GM19099 (cell line): ENCODE measurements around the gene LRFN4.

Experiments used
- POLR2A ChIP-seq: IDR thresholded peaks from 3 replicates; pipeline ENCODE4 v1.6.1; 2011; ENCODE audit warnings: low read depth; ENCODE audit not compliant: insufficient read length; ENCODE audit errors: extremely low read depth

The LRFN4 gene

DNA sequence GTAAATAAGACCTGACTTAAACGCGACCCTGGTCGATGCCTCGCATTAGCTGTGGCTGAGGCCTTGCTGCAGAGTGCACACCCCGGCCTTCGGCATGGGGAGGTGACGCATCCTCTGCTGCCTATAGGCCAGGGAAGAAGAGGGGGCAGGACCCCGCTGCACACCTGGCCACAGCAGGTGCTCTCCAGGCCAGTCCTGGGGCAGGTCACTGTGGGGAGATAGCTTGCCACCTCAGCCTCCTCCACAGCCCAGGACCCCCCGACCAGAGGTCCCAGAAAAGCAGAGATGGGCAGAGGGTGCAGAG, 12.7 kb downstream of the LRFN4 start:
- TF ChIP-seq POLR2A, result no peak

DNA sequence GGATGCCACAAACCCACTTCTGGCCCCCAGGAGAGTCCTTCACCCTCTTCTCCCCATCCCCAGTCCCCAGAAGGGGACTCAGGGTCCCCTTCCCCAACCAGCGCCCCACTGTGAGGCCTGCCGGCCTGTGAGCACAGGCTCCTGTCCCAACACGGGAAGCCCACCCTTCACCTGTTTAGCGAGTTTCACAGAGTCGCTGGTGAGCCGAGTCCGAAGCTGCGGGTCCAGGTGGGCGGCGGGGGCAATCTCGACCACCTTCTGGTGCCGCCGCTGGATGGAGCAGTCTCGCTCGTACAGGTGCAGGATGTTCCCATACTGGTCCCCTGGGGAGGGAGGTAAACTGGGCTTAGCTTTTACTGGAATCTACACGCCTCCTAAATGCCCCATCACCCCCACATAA, 13.3 kb downstream of the LRFN4 start:
- no peak for TF ChIP-seq POLR2A

DNA sequence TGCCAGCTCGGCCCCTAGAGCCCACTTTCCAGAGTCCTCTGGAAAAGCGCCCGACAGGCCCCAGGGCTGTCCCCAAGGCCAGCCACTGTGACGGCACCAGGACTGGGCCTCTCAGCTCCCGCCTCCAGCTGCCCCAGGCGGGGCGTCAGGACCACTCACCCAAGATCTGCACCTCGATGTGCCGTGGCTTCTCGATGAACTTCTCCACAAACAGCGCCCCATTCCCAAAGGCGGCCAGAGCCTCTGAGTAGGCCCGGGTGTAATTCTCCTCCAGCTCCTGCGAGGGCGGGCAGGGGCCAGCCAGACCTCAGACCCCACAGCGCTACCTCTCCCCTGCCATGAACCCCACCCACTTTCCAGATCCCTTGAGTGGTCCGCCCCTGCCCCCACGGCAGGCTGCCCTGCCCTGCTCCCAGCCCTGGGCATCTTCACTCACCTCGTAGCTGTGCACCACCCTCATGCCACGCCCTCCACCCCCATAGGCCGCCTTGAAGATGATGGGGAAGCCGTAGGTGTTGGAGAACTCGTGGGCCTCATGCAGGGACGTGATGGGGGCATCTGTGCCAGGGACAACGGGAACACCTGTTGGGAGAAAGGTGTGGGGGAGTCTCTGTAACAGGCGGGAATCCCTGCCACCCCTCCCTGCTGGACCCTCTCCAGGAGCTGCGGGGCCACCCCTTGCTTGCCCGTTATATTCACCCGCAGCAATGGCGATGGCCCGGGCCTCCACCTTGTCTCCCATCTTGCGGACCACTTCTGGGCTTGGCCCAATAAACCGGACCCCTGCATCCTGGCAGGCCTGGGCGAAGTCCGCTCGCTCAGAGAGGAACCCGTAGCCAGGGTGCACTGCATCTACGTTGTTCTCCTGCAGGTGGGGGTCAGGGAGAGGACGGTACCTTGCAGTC, 14.0 kb downstream of the LRFN4 start:
- TF ChIP-seq POLR2A, result no peak

DNA sequence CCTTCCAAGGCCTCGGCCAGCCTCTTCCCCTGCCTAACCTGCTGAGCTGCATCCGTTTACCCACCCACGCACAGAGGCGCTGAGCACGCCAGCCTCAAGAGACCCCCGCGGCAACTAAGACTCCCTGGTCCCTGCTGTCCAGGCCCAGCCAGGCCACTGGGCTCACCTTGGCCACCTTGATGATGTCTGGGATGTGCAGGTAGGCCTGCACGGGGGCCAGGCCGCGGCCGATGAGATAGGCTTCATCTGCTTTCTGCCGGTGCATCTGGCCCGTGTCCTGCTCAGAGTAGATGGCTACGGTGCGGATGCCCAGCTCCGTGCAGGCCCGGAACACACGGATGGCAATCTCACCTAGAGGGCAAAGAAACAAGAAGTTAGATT, 14.6 kb downstream of the LRFN4 start:
- no peak for TF ChIP-seq POLR2A

DNA sequence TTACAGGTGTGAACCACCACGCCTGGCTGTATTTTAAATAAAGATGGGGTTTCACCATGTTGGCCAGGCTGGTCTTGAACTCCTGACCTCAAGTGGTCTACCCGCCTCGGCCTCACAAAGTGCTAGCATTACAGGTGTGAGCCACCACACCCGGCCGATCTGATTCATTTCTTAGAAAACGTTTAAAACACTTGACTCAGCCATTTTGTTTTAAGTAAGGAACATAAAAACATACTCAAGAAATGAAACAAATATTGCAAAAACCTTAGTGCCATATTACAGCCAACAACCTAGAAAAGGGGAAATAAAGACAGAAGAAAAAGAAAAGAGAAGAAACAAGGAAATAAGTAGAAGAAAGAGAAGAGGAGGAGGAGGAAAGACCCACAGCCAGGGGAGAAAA, 17.4 kb downstream of the LRFN4 start:
- TF ChIP-seq POLR2A, result no peak

DNA sequence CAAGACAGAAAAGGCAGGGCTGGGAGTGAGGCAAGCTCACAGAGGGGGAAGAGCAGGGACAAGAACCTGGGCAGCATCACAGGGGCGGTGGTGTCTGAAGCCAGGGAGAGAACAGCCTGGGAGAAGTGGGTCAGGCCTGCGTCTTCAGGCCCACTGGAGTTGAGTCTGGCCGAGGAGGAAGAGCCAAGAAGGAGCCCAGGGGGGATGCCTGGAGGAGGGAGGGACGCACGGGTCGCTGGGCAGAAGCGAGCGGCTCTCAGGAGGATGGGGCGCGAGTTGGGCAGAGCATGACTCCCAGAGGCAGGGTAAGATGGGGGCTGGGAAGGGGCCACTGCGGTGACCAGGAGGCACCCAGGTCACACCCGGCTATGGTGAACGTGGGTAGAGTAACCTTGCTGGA, 18.5 kb downstream of the LRFN4 start:
- TF ChIP-seq POLR2A, result no peak

DNA sequence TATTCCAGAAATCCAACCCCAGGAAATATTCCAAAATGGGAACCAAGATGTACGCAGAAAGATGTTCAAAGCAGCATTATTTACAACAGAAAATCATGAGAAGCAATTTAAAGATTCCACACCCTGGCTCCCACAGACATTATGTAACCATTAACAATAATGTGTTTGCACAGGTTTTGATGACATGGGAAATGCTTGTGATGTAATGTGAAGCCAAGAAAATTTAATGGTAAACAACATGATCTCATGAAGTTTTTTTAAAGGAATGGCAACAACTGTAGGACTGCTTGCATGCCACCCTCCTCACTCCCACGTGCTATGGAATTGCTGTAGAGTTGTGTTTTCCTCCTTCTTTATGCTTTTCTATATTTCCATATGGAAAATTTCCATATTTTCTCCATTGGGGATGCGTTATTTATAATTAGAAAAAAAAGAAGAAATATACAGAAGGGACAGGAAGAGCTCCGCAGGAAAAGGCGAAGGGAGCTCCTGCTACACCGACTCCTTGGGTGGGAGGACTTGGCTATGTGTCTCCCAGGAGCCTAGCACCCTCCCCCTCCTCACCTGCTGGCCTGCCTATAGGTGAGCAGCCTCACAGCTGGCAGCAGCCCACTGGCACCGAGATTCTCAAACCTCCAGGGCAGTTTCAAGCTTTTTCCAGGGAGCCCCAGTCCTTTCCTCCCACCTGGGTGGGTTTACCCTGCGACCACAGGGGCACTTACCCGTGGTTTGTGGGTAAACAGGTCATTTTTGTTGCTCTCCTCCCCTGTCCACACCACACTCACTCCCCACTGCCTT, 20.9 kb downstream of the LRFN4 start:
- no peak for TF ChIP-seq POLR2A

DNA sequence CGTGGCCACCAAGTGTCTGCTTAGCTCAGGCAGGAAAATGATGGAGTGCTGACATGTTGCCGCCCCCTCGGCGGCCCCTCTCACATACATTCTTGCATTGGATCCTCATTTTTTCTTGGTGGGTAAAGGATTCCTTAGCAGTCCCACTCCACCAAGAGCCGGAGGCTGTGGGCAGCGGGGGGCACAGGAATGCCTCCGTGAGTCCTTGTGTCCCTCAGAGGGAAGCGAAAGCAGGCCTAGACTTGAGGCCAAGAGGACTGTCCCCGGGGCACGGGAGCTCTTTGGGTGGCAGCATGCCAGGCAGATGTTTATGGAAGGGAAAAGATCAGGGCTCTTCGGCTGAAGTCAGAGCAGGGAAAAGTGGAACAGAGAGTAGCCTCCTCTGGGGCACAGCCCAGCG, 21.6 kb downstream of the LRFN4 start:
- TF ChIP-seq POLR2A, result no peak

DNA sequence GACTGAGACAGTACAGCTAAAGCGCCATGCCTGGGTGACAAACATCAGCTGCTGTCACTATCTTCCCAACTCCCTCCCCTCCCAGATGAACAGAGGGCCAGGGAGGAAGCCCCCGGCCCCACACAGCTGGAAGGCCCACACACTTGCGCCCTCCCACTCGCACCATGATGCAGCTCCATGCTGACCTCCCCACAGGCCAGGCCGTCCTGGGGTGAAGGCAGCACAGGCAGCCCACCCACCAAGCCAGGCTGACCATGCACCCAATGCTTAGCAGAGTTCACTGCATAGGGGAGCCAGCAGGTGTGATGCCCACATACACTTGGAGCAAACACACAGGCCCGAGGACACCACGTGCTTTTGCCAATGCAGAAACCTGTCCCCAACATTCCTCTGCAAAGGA, 22.1 kb downstream of the LRFN4 start:
- no peak for TF ChIP-seq POLR2A

DNA sequence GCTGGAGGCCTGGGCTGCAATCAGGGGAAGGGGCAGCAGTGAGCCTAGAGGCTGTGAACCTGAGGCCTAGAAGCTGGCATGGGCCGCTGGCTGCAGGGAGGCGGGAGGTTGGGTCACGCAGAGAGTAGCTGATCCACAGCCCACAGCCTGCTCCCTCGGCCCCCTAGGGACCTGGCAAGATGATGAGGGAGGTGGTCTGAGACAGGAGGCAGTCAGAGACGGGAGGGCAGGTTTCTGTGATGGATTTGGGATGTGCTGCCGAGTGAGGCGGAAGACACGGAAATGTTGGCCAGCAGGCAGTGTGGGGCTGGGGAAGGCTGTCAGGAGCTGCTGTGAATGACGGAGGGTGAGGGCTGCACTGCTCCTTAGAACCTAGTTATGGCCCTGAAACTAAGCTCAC, 22.7 kb downstream of the LRFN4 start:
- no peak for TF ChIP-seq POLR2A

DNA sequence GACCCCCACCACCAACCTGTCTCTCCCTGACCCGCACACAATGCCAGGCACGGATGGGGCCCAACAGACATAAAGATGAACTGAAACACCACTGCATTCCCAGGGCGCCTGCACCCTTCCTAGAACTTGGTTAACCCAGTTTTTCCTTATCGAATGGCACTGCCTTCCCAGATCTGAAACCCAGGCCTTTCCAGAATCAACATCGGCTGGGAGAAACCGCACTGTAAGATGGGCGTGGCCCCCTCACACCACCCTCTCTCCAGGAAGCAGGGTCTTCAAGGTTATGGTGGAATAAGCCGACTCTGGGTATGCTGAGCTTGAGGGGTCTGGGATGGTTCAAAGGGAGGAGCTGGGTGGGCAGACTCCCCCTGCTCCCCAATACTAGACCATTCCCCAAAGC, 23.1 kb downstream of the LRFN4 start:
- TF ChIP-seq POLR2A, result no peak

DNA sequence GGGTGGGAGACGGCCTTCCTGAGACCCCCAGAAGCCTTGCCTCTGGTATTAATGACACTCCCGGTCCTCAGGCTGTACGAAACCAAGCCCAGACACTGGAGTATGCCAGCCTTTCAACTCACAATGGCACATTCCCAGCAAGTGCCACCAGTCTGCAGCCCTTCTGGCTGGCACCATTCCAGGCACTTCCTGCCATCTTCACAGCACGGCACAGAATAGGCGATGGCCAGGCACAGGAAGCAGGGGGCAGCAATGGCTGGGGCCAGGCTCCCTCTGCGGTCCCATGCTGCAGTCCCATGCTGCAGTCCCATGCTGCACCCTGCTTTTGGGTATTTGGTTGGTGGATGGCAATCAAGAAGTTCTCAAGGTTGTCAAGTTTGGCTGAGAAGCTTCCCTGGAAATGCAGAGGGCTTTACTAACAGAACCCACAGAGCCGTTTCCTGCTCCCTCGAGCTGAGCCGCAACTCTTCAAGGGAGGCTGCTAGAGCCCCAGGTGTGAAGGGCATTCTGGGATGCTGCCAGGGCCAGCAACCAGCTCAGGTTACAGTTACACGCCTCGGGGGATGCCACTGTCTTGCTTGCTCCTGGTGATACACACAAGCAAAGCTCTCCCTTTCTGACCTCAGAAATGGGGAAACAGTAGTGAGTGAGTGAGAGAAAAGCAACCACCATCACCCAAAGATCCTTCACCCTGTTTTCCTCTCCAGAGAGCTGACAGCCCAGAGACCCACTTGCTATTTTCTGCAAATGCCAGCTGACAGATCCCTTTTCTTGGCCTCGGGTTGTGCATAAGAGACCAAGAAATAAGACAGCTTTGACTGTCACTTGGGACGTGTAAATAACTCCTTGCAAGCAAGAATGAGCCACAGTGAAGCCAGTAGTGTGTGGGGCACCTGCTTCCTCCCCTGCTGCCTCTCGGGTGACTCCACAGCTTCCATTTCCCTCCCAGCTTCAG, 23.9 kb downstream of the LRFN4 start:
- TF ChIP-seq POLR2A, result no peak

DNA sequence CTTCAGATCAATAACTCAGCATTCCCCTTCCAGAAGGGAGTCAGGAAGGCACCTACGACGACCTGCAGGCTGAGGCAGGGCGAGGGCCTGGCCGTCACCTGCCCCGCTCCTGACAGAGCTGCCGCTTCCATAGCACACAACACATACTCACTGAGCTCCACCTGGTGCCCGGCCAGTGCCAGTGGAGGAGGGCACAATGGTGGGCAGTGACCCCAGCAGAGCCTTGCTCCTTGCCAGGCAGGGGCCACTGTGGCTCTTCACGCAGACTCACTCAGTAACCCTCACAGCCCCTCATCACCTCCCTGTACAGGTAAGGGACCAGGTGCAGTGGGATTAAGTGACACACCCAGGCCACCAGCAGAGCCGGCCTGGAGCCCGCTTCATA, 24.6 kb downstream of the LRFN4 start:
- no peak for TF ChIP-seq POLR2A

DNA sequence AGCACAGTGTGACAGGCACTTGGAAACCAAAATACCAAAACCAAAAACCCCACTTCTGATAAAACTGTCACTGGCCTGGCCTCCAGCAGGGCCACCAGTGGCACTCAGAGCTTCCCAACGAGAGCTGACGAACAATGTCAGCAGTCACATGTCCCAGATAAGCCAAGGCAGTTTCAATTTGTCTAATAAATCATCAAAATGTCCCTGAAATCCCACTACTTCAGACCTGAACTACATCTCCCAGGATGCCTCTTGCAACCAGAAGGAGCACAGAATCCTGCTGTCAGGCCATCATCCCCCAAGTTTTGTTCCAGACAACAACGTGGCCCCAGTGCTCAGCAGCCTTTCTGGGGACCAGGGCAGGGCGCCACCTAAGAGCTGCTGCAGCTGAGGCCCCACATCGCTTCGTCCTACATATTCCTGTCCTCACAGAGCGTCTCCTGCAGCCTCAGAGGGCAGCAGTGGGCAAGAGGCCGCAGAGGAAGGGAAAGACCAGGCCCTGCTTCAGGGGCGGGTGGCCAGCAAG, 25.1 kb downstream of the LRFN4 start:
- TF ChIP-seq POLR2A, result no peak

DNA sequence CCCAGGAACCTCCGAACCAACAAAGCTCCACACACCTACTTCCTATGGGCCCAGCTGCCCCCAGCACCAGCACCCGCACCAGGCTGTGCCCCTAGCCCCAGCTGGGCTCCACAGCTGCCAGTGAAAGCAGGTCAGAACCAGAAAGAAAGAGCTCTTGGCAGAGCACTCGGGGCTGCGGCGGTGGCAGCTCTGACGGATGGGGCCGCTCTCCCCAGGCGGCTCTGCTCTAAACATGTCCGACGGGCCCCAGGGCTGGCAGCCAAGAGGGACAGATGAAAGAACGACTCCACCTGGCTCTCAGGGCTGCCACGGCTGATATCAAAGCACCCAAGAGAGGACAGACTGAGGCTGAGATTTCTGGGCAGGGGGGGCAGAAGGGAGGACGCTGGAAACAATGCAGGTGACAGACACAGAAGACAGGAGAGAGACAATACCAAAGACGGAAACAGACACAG, 25.7 kb downstream of the LRFN4 start:
- no peak for TF ChIP-seq POLR2A
